ENCODE results near the gene ZNF337.

DNA sequence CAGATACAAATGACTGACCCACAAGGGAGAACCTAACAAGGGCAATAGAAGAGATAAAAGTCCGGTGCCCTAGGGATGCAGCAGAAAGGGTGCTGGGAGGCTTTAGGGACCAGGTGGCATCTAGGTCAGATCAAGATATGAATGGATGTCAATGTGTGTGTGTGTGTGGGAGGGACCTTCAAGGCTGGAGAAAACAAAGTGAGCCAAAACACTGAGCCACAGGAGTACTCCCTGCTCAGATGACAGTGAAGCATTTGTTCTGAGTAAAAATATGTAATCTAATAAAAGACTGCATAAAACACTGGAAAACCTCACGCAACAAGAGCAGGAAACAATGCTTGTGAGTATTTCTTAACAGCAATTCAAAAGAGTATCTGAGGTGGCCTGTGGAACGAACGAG lies 28.2 kb downstream of the ZNF337 start:
- TF ChIP-seq, protein P1, sequence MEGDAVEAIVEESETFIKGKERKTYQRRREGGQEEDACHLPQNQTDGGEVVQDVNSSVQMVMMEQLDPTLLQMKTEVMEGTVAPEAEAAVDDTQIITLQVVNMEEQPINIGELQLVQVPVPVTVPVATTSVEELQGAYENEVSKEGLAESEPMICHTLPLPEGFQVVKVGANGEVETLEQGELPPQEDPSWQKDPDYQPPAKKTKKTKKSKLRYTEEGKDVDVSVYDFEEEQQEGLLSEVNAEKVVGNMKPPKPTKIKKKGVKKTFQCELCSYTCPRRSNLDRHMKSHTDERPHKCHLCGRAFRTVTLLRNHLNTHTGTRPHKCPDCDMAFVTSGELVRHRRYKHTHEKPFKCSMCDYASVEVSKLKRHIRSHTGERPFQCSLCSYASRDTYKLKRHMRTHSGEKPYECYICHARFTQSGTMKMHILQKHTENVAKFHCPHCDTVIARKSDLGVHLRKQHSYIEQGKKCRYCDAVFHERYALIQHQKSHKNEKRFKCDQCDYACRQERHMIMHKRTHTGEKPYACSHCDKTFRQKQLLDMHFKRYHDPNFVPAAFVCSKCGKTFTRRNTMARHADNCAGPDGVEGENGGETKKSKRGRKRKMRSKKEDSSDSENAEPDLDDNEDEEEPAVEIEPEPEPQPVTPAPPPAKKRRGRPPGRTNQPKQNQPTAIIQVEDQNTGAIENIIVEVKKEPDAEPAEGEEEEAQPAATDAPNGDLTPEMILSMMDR (IDR thresholded peaks at IDR 0.05) = no peak
- TF ChIP-seq POLR2A (IDR thresholded peaks at IDR 0.05) (no peak), POLR2AphosphoS5 (IDR thresholded peaks at IDR 0.05) (no peak), EP300 (IDR thresholded peaks at IDR 0.05) (no peak)

Measured in stomach (tissue), 4 donors.